HepG2 (cell line): ENCODE measurements around the gene PAQR7.

Experiments used
- CTCF ChIP-seq: sonication (generic); formaldehyde crosslinking; IDR thresholded peaks from 2 replicates; pipeline ENCODE4 v1.5.0; 2020; ENCODE audit warnings: mild to moderate bottlenecking, missing genetic modification reagents, moderate library complexity
- EHMT2 ChIP-seq: fragments of 200-600 bp; sonication (generic); IDR thresholded peaks from 2 replicates; pipeline ENCODE4 v1.7.0; 2017; ENCODE audit warnings: antibody characterized with exemption, low read depth, low read length, borderline replicate concordance
- GPN1 ChIP-seq: sonication (generic); formaldehyde crosslinking; IDR thresholded peaks from 2 replicates; pipeline ENCODE4 v1.5.1; 2020; ENCODE audit warnings: missing genetic modification reagents, borderline replicate concordance
- SMAD3 ChIP-seq: sonication (generic); formaldehyde crosslinking; IDR thresholded peaks from 2 replicates; pipeline ENCODE4 v1.4.0; 2020; ENCODE audit warnings: missing genetic modification reagents
- TARDBP ChIP-seq: sonication (generic); formaldehyde crosslinking; IDR thresholded peaks from 2 replicates; pipeline ENCODE4 v1.8.0; 2022; ENCODE audit warnings: mild to moderate bottlenecking, missing genetic modification reagents
- TERF1 ChIP-seq: sonication (generic); formaldehyde crosslinking; IDR thresholded peaks from 2 replicates; pipeline ENCODE4 v1.8.0; 2022; ENCODE audit warnings: mild to moderate bottlenecking, missing genetic modification reagents, moderate library complexity
- TFDP2 ChIP-seq: sonication (generic); formaldehyde crosslinking; IDR thresholded peaks from 2 replicates; pipeline ENCODE4 v1.4.0; 2020; ENCODE audit warnings: missing genetic modification reagents
- ZBTB37 ChIP-seq: sonication (generic); formaldehyde crosslinking; IDR thresholded peaks from 2 replicates; pipeline ENCODE4 v1.4.0; 2020; ENCODE audit warnings: mild to moderate bottlenecking, missing genetic modification reagents
- ZNF3 ChIP-seq: IDR thresholded peaks from 2 replicates; pipeline ENCODE4 v1.7.0; 2017; ENCODE audit warnings: inconsistent platforms
- ZNF350 ChIP-seq: sonication (generic); formaldehyde crosslinking; IDR thresholded peaks from 2 replicates; pipeline ENCODE4 v1.4.0; 2020; ENCODE audit warnings: mild to moderate bottlenecking, low read depth, missing genetic modification reagents, borderline replicate concordance
- ZNF552 ChIP-seq: sonication (generic); formaldehyde crosslinking; IDR thresholded peaks from 2 replicates; pipeline ENCODE4 v1.9.0; 2022; ENCODE audit warnings: missing genetic modification reagents, mild to moderate bottlenecking, borderline replicate concordance

- TF ChIP-seq ZNF552 (CRISPR knock-in tag) (no peak), TARDBP (CRISPR knock-in tag) (no peak), TFDP2 (no peak), EHMT2 (no peak), ZBTB37 (CRISPR knock-in tag) (no peak), CTCF (CRISPR knock-in tag) (no peak), TERF1 (CRISPR knock-in tag) (no peak), ZNF350 (no peak), GPN1 (no peak), SMAD3 (CRISPR knock-in tag) (no peak), ZNF3 (CRISPR knock-in tag) (no peak)
Measured at GRCh38 chr1:25881266-25881665, 5.8 kb upstream of the PAQR7 start.
